GM19438 (cell line): ENCODE measurements around the gene MED27.

Source experiments
- ATAC-seq: cut with Tn5 transposase; IDR thresholded peaks from one replicate; pipeline ENCODE4 v1.9.1; 2021; ENCODE audit warnings: low read depth; ENCODE audit not compliant: unreplicated experiment

The MED27 gene, protein sequence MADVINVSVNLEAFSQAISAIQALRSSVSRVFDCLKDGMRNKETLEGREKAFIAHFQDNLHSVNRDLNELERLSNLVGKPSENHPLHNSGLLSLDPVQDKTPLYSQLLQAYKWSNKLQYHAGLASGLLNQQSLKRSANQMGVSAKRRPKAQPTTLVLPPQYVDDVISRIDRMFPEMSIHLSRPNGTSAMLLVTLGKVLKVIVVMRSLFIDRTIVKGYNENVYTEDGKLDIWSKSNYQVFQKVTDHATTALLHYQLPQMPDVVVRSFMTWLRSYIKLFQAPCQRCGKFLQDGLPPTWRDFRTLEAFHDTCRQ

GRCh38 chr9:132079391-132080091 lies at the start of gene MED27:
MED27 (minus strand) TSS chr9:132079867; CDS start chr9:132079844, 23 bp downstream.
- ATAC-seq = peak; percentile 81

- ATAC-seq = no peak
Measured at GRCh38 chr9:132127888-132128534, 48.3 kb upstream of the MED27 start.

DNA sequence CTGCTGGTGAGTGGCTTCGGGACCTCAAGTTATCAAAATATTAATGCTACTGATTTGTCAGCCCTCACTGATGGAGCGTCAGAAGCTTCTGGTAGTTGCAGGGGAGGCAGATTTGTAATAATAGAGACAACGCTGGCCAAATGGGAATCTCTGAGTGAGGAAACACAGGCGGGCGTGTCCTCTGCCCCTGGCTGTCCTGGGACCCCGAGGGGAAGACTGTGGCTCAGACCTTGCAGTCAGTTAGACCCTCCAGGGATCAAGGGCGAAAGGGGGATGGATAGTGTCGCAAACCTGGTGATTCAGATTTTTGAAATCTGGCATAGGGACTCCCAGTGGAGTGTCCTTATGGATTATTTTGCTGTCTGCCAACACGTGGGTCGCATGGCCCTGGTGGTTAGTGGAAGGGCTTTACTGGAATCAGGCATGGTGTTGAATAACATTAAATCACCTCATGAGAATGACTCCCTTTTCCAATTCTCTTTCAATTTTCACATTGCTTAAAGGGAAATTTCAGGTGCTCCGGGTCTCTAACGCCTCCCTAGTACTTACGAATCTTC lies 47.1 kb upstream of the MED27 start:
- ATAC-seq = no peak

DNA sequence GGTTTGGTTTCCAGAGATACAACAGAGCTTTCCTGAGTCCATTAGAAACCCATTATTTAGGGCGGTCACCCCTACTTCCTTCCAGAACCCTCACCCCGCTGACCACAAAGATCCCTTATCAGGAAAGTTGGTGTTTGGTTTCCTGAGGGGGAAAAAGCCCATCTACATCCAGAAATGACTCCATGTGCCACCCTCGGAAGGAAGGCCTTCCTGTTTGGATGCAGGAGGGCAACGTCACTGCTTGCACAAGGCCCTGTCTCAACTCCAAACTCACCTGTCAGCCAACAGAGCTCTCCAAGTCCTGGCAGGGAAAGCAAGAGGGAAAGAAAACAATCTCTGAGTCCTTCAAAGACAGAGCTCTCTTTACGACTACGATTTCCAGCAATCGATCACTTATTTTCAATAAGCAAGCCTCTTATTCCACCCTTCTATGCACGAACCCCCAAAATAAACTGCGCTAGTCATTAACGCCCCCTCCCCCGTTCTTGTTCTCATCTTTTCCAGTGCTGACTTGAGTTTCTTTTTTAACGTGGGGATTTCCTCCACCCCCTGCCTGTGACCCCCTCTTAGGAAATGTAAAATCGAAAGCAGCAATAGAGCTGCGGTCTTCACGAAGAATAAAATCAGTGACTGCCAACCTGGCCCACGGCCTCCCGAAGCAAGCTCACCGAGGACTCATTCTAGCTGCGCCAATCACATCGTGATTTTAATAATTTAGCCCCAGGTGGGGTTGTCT lies 46.4 kb upstream of the MED27 start:
- ATAC-seq = no peak

GRCh38 chr9:132125361-132125760 lies 45.7 kb upstream of the MED27 start:
- no peak for ATAC-seq

- ATAC-seq = no peak
Measured at GRCh38 chr9:132124800-132125199, 45.1 kb upstream of the MED27 start.

GRCh38 chr9:132121021-132121420 lies 41.4 kb upstream of the MED27 start:
- no peak for ATAC-seq

GRCh38 chr9:132117694-132118093 lies 38.0 kb upstream of the MED27 start:
- no peak for ATAC-seq

DNA sequence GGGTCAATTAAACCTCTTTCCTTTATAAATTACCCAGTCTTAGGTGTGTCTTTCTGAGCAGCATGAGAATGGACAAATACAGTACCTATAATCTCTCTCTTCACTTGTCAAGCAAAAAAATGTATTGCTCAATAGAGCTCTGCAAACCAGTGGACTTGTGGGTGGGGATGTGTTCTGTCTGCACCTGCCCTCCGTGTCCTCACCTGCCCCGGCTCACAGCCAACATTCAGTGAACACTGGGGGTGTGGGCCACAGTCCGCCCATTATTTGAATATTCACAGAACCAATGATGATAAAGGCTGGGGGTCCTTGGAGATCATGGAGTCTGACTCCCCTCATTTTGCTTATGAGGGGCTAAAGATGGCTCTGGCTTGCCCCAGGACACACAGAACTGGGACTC lies 36.9 kb upstream of the MED27 start:
- ATAC-seq = no peak

DNA sequence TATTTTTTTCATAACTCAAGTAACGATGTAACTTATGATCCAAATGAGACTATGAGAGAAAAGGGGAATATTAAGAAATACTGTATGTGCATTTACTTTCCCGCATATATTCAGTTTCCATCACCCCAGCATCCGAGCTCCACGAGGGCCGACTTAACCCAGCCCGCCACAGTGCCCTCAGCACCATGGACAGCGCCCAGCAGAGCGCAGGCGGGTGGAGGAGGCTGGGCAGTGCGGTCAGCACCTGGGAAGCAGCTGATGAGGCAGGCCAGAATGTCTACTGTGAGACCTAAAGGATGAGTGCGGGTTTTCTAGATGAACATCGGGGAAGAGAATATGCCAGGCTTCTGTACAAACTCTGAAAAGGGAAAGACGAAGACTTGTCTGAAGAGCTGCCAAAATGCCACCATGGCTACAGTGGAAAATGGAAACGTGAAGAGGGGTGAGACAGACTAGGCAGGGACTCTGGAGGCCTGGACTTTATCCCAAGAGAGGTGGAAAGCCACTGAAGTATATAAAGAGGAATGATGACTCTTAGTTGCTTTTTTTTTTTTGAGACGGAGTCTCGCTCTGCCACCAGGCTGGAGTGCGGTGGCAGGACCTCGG lies 34.5 kb upstream of the MED27 start:
- no peak for ATAC-seq

DNA sequence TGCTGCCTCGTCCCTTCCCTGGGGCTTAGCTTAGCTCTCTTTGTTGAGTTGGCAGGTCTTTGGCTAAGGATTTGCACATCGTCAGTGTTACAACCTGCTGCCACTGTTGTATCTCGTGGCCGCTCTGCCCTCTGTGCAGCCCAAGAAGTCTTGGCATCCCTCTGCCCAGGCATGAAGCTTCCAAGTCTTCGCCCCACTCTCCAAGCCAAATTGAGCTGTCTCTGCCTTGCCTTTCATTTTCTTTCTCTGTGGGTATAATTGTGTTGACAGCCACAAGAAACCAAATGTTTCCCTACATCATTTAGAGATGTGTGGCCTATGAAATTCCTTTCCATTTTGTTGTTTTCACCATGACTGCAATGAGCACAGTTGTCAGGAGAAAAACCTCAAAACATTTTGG lies 29.6 kb upstream of the MED27 start:
- ATAC-seq = no peak

DNA sequence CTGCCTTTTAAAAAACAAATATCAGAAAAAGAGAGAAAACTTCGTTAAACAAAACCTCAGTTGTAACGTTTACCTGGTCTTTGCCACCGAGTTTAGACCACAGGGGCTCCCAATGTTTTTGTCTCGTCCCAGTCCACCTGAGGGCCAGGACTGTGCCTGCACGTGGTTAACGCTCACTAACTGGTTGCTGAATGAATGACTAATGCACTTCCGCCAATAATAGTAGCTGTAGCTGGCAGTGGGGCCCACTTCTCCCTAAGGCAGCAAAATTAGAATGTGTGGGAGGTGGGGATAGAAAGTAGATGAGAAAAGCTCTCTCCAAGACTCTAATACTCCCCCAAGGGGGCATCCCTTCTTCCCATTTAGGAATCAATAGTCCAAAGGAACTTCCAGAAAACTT lies 29.1 kb upstream of the MED27 start:
- no peak for ATAC-seq

- no peak for ATAC-seq
Measured at GRCh38 chr9:132099741-132100407, 20.2 kb upstream of the MED27 start.

GRCh38 chr9:132099167-132099566 lies 19.5 kb upstream of the MED27 start:
- ATAC-seq = no peak

- ATAC-seq = no peak
Measured at GRCh38 chr9:132094314-132094791, 14.7 kb upstream of the MED27 start.

- no peak for ATAC-seq
Measured at GRCh38 chr9:132090771-132091170, 11.1 kb upstream of the MED27 start.

DNA sequence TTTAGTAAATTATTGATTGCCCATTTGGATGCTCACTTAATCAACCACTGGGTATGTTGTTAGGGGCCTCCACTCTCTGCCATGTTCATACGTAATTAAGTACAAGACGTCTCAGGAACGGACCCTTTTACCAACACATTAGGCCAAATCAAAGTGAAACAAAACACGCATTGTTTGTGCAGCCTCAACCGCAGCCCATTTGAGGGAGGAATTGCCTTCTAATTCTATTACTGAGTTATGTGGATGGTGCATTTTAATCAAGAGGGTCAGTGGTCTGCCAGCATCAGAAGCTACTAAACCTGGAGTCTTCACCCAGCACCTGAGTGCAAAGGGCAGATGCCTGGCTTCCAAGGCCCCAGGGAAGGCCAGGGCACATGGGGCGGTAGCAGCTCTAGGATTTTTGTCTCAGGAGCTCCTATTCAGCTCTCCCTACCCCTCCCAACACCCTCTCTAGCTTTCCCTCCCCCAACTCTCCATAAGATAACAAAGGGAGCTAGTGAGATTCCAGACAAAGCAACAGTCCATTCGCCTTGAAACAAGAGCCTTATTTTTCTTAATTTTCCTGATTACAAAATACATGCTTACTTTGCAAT lies 7.9 kb upstream of the MED27 start:
- no peak for ATAC-seq

DNA sequence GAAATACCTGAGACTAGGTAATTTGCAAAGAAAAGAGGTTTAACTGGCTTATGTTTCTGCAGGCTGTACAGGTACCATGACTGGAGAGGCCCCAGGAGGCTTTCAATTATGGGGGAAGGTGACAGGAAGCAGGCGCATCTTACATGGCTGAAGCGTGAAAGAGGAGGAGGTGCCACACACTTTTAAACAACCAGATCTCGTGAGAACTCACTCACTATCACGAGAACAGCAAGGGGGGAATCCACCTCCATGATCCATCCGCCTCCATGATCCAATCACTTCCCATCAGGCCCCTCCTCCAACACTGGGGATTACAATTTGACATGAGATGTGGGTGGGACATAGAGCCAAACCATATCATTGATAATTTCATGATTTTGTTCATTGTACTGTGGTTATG lies 2.5 kb upstream of the MED27 start:
- ATAC-seq = no peak

- ATAC-seq = no peak
Measured at GRCh38 chr9:132078699-132079356, 839 bp downstream of the MED27 start.
